WTC11 (cell line): ENCODE measurements around the gene SLC12A8. TPM values are rescaled to one million over a fixed set of nuclear protein-coding genes. Genes with fewer than 3 reads are reported as not detected.

Source experiments
- ATAC-seq: fragments of 200-7000 bp; cut with Tn5 transposase; 2 replicates; pipeline ENCODE4 v1.10.0; 2021; ENCODE audit warnings: mild to moderate bottlenecking, moderate library complexity
- CTCF ChIA-PET: fragments of 300-600 bp; sonication (Branson Sonifier 250); formaldehyde crosslinking; loops from one replicate; lab custom pipeline; 2021; ENCODE audit warnings: antibody characterized with exemption; lab: Charles Lee
- POLR2A ChIA-PET: fragments of 350-600 bp; sonication (Branson Sonifier 250); formaldehyde crosslinking; loops from one replicate; lab custom pipeline; 2021; ENCODE audit warnings: antibody characterized with exemption; lab: Charles Lee
- DNase-seq: peaks from one replicate; pipeline ENCODE4 v3.0.0; 2021; ENCODE audit warnings: low spot score
- H3K27ac Mint-ChIP-seq: 2 replicates; pipeline ENCODE4 v1.8.0; 2021; ENCODE audit warnings: mixed read lengths
- H3K27me3 Mint-ChIP-seq: 2 replicates; pipeline ENCODE4 v1.8.0; 2021; ENCODE audit warnings: low read depth, mild to moderate bottlenecking, moderate library complexity, mixed read lengths
- H3K36me3 Mint-ChIP-seq: 2 replicates; pipeline ENCODE4 v1.8.0; 2021; ENCODE audit warnings: mixed read lengths
- H3K4me1 Mint-ChIP-seq: 2 replicates; pipeline ENCODE4 v1.8.0; 2022; ENCODE audit warnings: mixed read lengths
- H3K4me3 Mint-ChIP-seq: 2 replicates; pipeline ENCODE4 v1.8.0; 2021; ENCODE audit warnings: mild to moderate bottlenecking, moderate library complexity, mixed read lengths
- H3K9me3 Mint-ChIP-seq: 2 replicates; pipeline ENCODE4 v1.8.0; 2021; ENCODE audit warnings: mixed read lengths
- ATF1 ChIP-seq: sonication (generic); formaldehyde crosslinking; IDR thresholded peaks from 2 replicates; pipeline ENCODE4 v1.8.1; 2023; ENCODE audit warnings: mild to moderate bottlenecking, moderate library complexity, missing genetic modification reagents
- CDX4 ChIP-seq: fragments of 250-450 bp; sonication (Bioruptor Pico); IDR thresholded peaks from 2 replicates; pipeline ENCODE4 v1.9.0; 2021; ENCODE audit warnings: moderate library complexity, mild to moderate bottlenecking, inconsistent platforms, borderline replicate concordance
- E2F4 ChIP-seq: sonication (generic); formaldehyde crosslinking; IDR thresholded peaks from 2 replicates; pipeline ENCODE4 v1.8.1; 2022; ENCODE audit warnings: low read depth, mild to moderate bottlenecking, moderate library complexity, missing genetic modification reagents, borderline replicate concordance
- ERG ChIP-seq: fragments of 250-450 bp; sonication (Bioruptor Pico); IDR thresholded peaks from 2 replicates; pipeline ENCODE4 v1.8.0; 2021; ENCODE audit warnings: mild to moderate bottlenecking
- FOXJ3 ChIP-seq: sonication (generic); formaldehyde crosslinking; IDR thresholded peaks from 2 replicates; pipeline ENCODE4 v1.9.0; 2021; ENCODE audit warnings: missing genetic modification reagents, mild to moderate bottlenecking, borderline replicate concordance
- FOXP1 ChIP-seq: sonication (generic); formaldehyde crosslinking; IDR thresholded peaks from 2 replicates; pipeline ENCODE4 v1.8.0; 2022; ENCODE audit warnings: missing genetic modification reagents, mild to moderate bottlenecking, moderate library complexity, borderline replicate concordance
- IRF2 ChIP-seq: sonication (generic); formaldehyde crosslinking; IDR thresholded peaks from 2 replicates; pipeline ENCODE4 v1.8.0; 2022; ENCODE audit warnings: low read depth, missing genetic modification reagents, borderline replicate concordance
- MAX ChIP-seq: sonication (generic); formaldehyde crosslinking; IDR thresholded peaks from 2 replicates; pipeline ENCODE4 v1.8.0; 2022; ENCODE audit warnings: mild to moderate bottlenecking, missing genetic modification reagents
- MLX ChIP-seq: sonication (generic); formaldehyde crosslinking; IDR thresholded peaks from 2 replicates; pipeline ENCODE4 v1.8.1; 2023; ENCODE audit warnings: mild to moderate bottlenecking, missing genetic modification reagents, moderate library complexity
- MXD4 ChIP-seq: fragments of 250-450 bp; sonication (Bioruptor Pico); IDR thresholded peaks from 2 replicates; pipeline ENCODE4 v1.8.0; 2021; ENCODE audit warnings: mild to moderate bottlenecking, moderate library complexity, borderline replicate concordance
- NFATC4 ChIP-seq: fragments of 250-450 bp; sonication (Bioruptor Pico); IDR thresholded peaks from 2 replicates; pipeline ENCODE4 v1.9.0; 2021; ENCODE audit warnings: mild to moderate bottlenecking
- SMAD3 ChIP-seq: sonication (generic); formaldehyde crosslinking; IDR thresholded peaks from 2 replicates; pipeline ENCODE4 v1.8.0; 2022; ENCODE audit warnings: missing genetic modification reagents, mild to moderate bottlenecking, borderline replicate concordance
- SMAD4 ChIP-seq: sonication (generic); formaldehyde crosslinking; IDR thresholded peaks from 2 replicates; pipeline ENCODE4 v1.8.0; 2022; ENCODE audit warnings: mild to moderate bottlenecking, missing genetic modification reagents
- TEAD1 ChIP-seq: sonication (generic); formaldehyde crosslinking; IDR thresholded peaks from 2 replicates; pipeline ENCODE4 v1.8.0; 2022; ENCODE audit warnings: mild to moderate bottlenecking, missing genetic modification reagents
- ZNF138 ChIP-seq: sonication (generic); formaldehyde crosslinking; conservative IDR thresholded peaks from 2 replicates; pipeline ENCODE4 v1.8.1; 2022; ENCODE audit warnings: mild to moderate bottlenecking, moderate library complexity, missing genetic modification reagents
- ZNF512 ChIP-seq: sonication (generic); formaldehyde crosslinking; IDR thresholded peaks from 2 replicates; pipeline ENCODE4 v1.8.1; 2022; ENCODE audit warnings: missing genetic modification reagents, borderline replicate concordance
- ZNF532 ChIP-seq: fragments of 250-450 bp; sonication (Bioruptor Pico); IDR thresholded peaks from 2 replicates; pipeline ENCODE4 v1.9.0; 2021; ENCODE audit warnings: mild to moderate bottlenecking, borderline replicate concordance
- total RNA-seq: library from RNA; stranded (reverse); gene quantifications from 3 replicates; pipeline ENCODE4 v1.2.3, GENCODE V29; 2021

The SLC12A8 gene
- total RNA-seq, 1 experiment from 2014 or later, result 9.1 TPM

- 0 out of 2 replicates have a peak, but pooled peaks have one; percentile 18 for TF ChIP-seq TEAD1 (CRISPR knock-in tag)
- no peak for TF ChIP-seq IRF2 (CRISPR knock-in tag)
- no peak; the same call in none of the 2 replicates for TF ChIP-seq MAX (CRISPR knock-in tag)
- TF ChIP-seq SMAD3 (CRISPR knock-in tag), result no peak
- peak; percentile 57; the same call in 1 of the 2 replicates for TF ChIP-seq FOXP1 (CRISPR knock-in tag)
Measured at GRCh38 chr3:125212509-125213363, at the start of gene SLC12A8 (continued).

- Mint-ChIP-seq H3K27ac (no peak overlapping the region), H3K27me3 (no peaks in the 10 kb centered on the region), H3K4me1 (peaks cover 8% of the 10 kb centered on the region), H3K36me3 (peaks cover 6% of the 10 kb centered on the region), H3K9me3 (peaks cover 4% of the 10 kb centered on the region), H3K4me3 (no peak overlapping the region)
- ATAC-seq (no peak), DNase-seq (no peak)
- POLR2A ChIA-PET, result no interaction called here
- CTCF ChIA-PET, result no interaction called here
- TF ChIP-seq SMAD3 (CRISPR knock-in tag), result no peak
- TF ChIP-seq NFATC4 (CRISPR knock-in tag), result no peak
- TF ChIP-seq ERG (CRISPR knock-in tag), result no peak
- TF ChIP-seq ZNF138 (CRISPR knock-in tag), result no peak
- no peak for TF ChIP-seq FOXP1 (CRISPR knock-in tag)
- no peak for TF ChIP-seq FOXJ3 (CRISPR knock-in tag)
- TF ChIP-seq E2F4 (CRISPR knock-in tag), result no peak
- TF ChIP-seq ATF1 (CRISPR knock-in tag), result no peak
- no peak for TF ChIP-seq MLX
- no peak for TF ChIP-seq CDX4 (CRISPR knock-in tag)
- TF ChIP-seq MXD4, result no peak
- TF ChIP-seq ZNF512 (CRISPR knock-in tag), result no peak
- TF ChIP-seq ZNF532 (CRISPR knock-in tag), result no peak
- TF ChIP-seq SMAD4 (CRISPR knock-in tag), result no peak
- TF ChIP-seq TEAD1 (CRISPR knock-in tag), result no peak
Measured at GRCh38 chr3:125262161-125262560, 49.6 kb upstream of the SLC12A8 start.
